HK-2 (cell line): ENCODE measurements around the gene RASGRF2.
"Not testable (repeated sequence)": the region's sequence is repeated elsewhere in the genome, so short reads cannot be mapped to it uniquely, and the experiment has no call there.

Source experiments
- DNase-seq: peaks from one replicate; pipeline ENCODE4 v3.0.0-alpha.2; 2018; ENCODE audit not compliant: unreplicated experiment

RASGRF2 gene

DNA sequence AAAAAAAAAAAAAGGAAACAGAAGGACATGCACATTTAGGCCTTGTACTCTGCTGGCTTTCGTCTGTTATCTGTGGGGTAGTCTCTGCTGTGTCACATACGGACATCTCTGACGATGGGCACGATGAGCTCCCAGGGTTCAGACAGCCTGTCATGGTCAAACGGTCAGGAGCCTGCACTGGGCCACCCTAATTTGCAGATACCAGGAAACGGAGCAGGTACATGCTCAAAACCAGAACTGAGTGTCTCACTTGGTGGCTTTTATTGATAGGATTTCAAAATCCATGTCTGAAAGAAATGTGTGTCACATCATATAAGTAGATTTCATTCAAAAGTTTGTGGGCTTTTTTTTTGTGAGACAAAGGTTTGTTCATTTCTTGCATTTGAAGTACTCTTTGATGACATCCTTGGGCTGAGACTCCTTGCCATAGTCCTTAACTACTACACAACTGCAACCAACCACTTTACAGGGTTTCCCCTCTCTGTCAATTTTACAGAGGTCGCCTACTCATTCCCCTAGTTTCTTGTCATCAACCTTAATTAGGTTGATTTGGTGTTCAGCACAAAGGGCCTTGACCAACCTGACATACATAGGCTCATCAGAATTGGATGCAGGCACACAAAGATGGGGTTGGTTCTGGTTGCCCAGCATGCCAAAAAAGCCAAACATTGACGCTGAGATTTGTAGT, 281.9 kb downstream of the RASGRF2 start:
- DNase-seq, result no peak

DNA sequence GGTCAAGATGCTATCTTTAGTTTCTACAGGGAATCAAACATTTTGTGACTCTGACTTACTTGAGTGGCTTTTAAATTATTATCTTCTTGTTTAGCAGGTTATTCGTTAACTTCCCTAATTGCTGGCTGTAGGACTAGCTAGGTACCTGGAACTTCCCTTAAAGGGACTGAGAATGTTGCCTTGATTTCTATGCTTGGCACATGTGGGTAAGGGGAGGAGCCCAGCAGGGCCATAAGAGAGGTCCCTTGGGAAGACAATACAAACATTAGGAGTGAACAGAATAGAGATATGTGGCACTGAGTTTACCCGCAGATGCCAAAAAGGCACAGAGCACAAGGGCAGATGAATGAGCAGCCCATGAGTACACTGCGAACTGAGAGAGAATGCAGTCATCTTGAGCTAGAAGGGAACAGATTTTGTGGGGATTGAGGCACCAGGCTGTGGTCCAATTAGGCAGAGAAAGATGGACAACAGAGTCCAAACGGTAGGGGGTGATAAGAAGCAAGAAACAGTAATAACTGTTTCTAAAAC, 282.8 kb downstream of the RASGRF2 start:
- no peak for DNase-seq

DNA sequence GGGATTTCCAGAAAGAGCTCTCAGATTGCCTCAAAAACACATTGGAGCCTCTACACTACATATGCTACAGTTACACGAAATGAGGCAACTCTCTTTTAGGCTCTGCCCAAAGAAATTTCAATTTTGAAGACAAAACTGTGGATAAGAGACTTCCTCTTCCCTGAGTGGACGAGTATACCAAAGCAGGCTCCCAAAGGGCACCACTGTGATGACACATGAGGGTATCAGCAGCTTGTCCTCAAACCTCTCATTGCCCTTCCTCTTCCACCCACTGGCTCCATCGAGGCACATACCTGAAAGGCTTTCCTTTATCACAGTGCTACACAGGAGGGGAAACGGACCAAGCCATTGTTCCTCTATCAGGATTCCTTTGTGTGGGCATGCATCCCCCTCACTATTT, 284.3 kb downstream of the RASGRF2 start:
- DNase-seq, result no peak

DNA sequence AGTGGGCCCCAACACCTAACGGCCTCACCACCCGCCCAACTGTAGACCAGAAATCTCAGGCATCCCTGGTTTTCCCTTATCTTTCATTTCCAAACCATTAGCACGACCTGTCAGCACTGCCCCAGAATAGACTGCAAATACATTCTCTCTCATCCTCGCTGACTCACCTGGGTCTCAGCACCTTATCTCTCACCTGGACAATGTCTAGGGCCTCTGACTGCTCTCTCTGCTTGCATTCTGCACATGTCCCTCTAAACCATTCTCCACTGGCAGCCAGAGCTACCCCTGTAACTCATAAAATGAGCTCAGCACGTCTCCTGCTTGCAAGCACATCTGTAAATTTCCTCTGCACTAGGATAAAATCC, 285.7 kb downstream of the RASGRF2 start:
- no peak for DNase-seq

DNA sequence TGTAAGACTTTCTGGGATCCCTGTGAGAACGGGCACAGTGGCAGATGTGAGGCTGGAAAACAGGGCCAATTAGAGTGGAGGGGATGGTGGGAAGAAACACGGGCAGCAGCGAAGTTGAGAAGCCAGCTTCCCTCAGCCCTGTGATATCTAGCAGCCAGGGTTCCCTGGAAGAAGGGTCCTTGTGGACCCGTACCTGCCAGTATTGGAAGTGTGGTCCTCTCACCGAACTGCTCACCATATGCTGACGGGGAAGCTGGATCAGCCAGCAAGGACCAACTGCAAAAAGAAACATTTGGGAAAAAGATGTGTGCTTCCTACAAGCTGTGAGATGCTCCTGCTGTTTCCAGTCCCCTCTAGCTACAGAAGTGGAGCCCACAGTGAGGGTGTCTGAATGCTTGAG, 286.5 kb downstream of the RASGRF2 start:
- no peak for DNase-seq

DNA sequence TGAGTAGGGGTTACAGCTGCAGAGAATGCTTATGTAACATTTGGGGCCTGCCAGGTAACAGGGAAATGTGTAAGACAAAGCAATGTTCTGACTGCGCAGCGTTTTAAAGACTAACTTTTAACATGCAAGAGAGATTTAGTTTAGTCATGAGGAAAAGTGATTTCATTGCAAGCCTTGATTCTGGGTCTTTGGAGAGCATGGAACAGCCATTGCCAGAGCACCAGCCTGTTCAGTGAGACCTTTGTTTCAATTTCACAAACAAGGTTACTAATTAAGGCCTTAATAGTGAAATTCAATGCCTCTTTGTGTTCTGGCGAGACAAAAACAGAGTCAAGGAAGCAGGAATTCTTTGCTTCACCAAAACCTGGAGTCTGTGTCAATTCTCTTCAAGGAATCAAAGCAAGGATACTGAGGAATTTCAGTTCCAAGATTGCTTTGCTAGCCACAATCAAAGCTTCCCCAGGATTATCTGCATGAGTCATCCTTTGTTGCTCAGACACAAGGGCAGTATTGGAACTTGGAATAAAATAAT, 287.3 kb downstream of the RASGRF2 start:
- no peak for DNase-seq

DNA sequence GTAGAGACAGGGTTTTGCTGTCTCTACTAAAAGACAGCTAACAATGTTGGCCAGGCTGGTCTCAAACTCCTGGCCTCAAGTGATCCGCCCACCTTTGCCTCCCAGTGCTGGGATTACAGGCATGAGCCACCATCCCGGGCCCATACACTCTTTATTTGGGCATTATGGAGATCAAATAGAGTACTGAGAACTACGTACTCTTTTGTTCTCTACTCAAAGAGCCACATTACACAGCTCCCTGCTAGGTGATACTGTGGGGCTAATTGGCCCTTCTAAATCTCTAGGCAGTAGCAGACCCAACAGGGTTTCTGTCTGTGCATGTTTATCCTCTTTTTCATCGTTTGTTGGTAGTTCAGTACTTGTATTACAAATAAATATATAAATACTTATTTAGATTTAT, 289.1 kb downstream of the RASGRF2 start:
- DNase-seq, result no peak

DNA sequence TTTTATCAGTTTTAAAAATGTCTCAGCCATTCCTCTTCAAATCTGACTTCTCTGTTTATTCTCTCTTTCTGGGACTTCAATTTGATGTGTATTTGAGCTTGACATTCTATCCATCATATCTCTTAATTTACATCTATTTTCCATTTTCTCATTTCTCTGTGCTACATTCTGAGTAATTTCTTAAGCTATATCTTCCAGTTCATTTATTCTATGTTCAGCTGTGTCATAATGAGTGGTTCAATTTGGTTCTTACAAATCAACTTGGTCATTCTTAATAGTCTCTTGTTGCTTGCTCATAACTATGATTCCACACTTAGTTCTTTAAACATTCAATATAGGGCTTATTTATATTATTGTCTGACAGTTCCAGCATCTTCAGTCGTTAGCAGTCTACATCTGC, 289.8 kb downstream of the RASGRF2 start:
- DNase-seq, result no peak

DNA sequence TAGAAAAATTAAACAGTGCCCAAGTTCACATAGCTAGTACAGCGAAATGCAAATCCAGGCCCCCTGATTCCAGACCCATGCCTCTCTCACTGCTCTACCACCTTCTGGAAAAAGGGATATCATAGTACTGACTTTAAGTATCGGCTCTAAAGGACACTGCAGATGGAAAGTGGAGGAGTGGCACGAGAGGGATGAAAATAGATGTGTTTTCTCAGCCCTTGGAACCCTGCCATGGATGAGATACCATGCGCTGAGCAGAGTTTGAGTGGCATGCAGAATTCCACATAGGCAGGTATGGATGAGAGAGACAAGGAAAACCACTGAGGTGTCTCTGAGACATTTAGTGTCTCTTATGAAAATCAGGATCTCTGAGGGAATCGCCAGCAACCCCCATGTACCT, 291.8 kb downstream of the RASGRF2 start:
- DNase-seq, result no peak

DNA sequence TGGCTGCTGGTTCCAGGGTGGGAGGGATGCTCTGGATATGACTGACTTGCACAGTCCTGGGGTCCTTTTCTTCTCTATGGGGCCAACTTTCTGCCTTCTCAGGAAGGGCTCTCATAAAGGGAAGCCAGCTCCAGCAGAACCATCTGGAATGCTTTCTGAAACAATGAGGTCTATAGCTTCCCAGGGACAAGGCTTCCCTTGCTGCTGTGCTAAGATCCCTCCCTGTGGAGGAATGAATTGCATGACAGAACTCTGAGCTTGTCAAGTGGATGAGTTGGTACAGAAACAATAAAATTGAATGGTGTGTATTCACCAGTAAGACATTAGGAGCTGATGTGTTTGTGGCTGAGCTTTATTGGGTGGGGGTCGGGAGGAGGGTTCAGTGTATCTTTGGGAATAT, 292.7 kb downstream of the RASGRF2 start:
- no peak for DNase-seq

DNA sequence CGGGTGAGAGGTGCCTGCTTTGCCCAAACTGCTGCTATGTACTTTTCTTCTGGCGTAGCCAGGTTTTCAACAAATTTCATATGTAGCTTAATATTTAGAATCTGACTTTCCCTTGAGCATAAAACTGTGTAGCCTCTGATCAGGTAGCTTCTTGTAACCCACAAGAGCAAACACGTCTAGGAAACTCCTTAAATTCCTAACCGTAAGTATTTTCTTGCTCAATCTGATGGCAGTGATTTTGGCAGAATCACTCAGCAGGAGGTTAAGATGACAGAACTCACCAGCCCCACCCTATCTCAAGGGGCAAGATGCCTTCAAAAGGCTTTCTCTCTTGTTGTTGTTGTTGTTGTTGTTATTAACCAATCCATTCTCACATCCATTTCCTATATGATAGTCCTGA, 293.7 kb downstream of the RASGRF2 start:
- no peak for DNase-seq

DNA sequence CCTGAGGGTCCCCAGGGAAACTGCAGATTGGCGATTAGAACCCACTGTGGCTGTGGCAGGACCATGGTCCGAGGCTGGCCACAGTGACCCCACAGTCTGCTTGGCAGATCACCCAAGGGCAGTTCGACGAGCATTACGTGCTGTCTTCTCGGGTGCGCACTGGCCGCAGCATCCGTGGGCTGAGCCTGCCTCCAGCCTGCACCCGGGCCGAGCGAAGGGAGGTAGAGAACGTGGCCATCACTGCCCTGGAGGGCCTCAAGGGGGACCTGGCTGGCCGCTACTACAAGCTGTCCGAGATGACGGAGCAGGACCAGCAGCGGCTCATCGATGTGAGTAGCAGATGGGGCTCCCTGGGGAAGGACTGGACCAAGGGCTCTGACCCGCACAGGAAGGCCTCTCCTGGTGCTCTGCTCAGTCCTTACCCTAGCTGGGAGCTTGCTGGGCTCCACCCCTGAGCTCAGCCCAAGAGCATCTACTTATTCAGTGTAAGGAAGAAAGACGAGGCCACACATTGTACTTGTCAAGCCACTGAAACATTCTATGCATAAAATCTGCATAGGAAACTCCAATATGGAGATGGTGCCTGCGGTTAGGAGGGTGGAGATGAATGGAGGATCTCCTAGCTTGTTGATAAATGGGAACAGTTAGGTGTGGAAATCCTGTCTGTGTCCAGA, 294.9 kb downstream of the RASGRF2 start:
- no peak for DNase-seq

DNA sequence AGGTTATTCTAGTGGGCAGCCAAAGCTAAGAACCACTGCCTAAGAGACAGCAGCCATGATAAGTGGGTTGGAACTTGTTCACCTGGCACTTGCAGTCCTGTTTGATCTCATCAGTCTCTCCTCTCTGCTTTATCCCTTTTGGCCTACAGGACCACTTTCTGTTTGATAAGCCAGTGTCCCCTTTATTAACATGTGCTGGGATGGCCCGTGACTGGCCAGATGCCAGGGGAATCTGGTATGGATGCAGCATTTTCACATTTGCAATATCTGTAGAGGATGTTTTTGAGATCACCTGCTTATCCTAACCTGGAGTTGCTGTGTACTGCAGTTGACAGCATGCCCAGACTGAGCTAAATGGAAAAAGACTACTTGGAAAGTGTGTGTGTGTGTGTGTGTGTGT, 296.6 kb downstream of the RASGRF2 start:
- DNase-seq, result no peak

DNA sequence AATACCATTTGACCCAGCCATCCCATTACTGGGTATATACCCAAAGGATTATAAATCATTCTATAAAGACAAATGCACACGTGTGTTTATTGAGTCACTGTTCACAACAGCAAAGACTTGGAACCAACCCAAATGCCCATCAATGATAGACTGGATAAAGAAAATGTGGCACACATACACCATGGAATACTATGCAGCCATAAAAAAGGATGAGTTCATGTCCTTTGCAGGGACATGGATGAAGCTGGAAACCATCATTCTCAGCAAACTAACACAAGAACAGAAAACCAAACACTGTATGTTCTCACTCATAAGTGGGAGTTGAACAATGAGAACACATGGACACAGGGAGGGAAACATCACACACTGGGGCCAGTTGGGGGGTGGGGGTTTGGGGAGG, 302.6 kb downstream of the RASGRF2 start:
- not testable (repeated sequence) for DNase-seq

DNA sequence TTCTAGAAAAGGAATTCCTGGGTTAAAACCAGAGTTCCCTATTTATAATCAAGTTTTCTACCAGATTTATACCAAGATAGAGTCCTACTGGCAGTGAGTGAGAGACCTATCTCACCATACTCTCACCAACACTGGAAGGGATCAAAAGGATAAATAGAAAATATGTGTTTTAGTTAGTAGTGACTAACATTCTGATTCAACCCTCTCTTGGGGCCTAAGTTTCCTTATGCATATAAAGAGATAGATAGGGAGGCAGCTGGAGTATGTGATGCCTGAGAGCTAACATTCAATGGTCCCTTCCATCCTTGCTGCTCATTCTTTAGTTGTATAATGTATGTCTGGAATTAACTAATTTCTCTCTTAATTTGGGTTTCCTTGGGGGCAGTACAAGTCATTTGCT, 304.9 kb downstream of the RASGRF2 start:
- DNase-seq, result no peak

DNA sequence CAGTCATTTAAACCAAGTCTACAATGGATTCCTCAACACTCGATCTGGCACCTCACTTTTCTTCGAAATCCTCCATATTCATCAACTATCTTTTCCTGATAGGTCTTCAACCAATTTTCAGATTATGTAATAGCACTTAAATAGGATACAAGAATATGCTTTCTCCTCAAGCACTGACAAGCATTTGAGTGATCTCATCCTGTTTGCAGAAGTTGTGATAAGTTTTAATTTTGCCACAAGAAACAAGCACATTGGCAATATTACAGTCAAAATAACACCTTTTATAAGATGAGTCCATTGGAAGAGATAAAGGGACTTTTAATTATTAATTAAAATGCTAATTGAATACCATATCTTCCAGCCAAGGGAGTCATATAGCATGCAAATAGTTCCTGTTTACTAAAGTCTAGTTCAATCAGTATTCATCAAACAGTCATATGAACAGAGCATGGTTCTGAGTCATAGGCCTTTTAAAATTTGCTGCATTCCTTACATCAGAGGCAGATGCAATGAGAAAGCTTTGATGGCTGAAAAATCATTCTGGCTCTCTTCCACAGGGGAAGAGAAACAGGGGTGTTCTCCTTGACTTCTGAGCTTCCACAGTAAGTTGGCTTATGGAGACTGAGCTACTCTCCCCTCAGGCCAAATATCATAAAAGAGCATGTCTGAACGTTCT, 308.5 kb downstream of the RASGRF2 start:
- no peak for DNase-seq

DNA sequence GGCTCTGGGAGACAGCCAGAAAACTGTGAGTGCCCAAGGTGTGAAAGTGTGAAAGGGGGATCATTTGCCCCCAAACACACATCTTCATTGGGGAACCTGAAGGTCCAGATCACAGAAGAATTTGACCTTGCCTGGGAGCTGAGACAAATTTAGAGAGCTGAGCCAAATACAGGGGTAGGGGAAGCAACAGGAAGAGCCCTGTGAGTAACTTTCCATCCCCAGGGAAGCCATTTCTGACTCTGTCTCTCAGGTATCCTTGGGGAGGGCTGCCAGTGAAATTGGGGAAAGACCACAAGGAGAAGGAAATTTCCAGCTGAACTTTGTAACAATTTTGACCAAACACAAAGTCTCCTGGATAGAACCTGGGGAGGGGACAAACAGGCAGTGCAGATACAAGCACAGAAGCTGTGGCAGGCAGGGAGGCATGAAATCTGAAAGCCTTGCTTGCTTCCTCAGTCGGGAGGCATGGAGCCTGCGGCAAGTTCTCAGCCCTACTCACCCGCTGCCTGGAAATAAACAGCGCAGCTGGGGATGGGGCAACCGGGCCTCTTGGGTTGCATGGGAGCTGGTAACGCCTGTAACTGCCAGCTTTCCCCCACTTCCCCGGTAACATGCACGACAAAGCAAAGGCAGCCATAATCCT, 309.7 kb downstream of the RASGRF2 start:
- DNase-seq, result no peak

DNA sequence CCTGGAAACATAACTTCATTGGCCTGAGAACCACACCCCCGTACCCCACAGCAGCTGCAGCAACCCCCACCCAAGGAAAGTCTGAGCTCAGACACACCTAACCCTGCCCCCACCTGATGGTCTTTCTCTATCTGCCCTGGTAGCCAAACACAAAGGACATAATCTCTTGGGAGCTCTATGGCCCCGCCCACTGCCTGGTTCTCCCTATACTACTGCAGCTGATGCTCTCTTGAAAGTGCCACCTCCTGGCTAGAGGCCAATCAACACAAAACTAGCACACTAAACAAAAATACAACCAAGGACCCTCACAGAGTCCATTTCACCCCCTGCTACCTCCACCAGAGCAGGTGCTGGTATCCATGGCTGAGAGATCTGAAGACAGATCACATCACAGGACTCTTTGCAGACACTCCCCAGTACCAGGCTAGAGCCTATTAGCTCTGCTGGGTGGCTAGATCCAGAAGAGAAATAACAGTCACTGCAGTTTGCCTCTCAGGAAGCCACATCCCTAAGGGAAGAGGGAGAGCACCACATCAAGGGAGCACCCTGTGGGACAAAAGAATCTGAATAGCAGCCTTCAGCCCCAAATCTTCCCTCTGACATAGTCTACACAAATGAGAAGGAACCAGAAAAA, 310.3 kb downstream of the RASGRF2 start:
- DNase-seq, result not testable (repeated sequence)
